ENCODE results near the gene KRTAP9-7.

DNA sequence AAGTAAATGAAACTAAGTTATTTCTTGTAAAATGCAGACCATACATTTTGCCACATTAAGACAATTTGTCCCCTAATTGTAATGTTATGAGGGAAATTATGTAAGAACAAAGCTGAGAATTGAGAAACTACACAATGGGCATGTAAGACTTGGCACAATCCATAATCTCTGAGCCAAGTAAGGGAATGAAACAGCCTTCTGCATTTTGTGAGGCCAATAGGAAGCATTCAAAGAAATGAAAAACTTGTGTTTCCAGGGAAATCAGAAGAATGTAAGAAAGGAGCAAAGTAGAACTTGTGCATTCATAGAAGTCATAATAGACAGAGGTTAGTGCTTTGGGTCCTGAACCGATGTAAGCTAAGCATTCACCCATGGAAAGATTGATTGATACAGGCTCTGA, 24.2 kb upstream of the KRTAP9-7 start:
- no peak for TF ChIP-seq POLR2A (IDR thresholded peaks at IDR 0.05)
- TF ChIP-seq, protein P1, sequence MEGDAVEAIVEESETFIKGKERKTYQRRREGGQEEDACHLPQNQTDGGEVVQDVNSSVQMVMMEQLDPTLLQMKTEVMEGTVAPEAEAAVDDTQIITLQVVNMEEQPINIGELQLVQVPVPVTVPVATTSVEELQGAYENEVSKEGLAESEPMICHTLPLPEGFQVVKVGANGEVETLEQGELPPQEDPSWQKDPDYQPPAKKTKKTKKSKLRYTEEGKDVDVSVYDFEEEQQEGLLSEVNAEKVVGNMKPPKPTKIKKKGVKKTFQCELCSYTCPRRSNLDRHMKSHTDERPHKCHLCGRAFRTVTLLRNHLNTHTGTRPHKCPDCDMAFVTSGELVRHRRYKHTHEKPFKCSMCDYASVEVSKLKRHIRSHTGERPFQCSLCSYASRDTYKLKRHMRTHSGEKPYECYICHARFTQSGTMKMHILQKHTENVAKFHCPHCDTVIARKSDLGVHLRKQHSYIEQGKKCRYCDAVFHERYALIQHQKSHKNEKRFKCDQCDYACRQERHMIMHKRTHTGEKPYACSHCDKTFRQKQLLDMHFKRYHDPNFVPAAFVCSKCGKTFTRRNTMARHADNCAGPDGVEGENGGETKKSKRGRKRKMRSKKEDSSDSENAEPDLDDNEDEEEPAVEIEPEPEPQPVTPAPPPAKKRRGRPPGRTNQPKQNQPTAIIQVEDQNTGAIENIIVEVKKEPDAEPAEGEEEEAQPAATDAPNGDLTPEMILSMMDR (IDR thresholded peaks at IDR 0.05): no peak
- TF ChIP-seq EP300 (IDR thresholded peaks at IDR 0.05): no peak
- no peak for TF ChIP-seq POLR2AphosphoS5 (IDR thresholded peaks at IDR 0.05)

Measured in suprapubic skin (tissue), 4 donors.